Ureter (tissue), 1 donor: ENCODE results near the gene LTBP3. TPM values are rescaled to one million over a fixed set of nuclear protein-coding genes. Genes with fewer than 3 reads are reported as not detected.
"Not testable (repeated sequence)": the region's sequence is repeated elsewhere in the genome, so short reads cannot be mapped to it uniquely, and the experiment has no call there.

Experiments used
- DNase-seq: peaks from one replicate; pipeline ENCODE4 v3.0.0-alpha.2; 2020; ENCODE audit warnings: low spot score
- total RNA-seq: library from RNA; stranded (reverse); gene quantifications from one replicate; pipeline ENCODE4 v1.2.4, GENCODE V29; 2023
- donor health status: DM: yes; HTN: yes; CAD: no.

The LTBP3 gene
- total RNA-seq, 1 donor from 2014 or later = 120 TPM

GRCh38 chr11:65536412-65537295 lies 21.5 kb downstream of the LTBP3 start:
- no peak for DNase-seq

- no peak for DNase-seq
These were observed 23.1 kb downstream of the LTBP3 start for GRCh38 chr11:65535102-65535501.

GRCh38 chr11:65532388-65533064 lies 25.6 kb downstream of the LTBP3 start:
- no peak for DNase-seq

- no peak for DNase-seq
These were observed 28.0 kb downstream of the LTBP3 start for GRCh38 chr11:65530157-65530496.

- DNase-seq = no peak
These were observed 28.5 kb downstream of the LTBP3 start for GRCh38 chr11:65529475-65530156.

GRCh38 chr11:65528819-65529350 lies 29.3 kb downstream of the LTBP3 start:
- no peak for DNase-seq

GRCh38 chr11:65526744-65527143 lies 31.4 kb downstream of the LTBP3 start:
- DNase-seq = no peak

- DNase-seq = no peak
These were observed 32.3 kb downstream of the LTBP3 start for GRCh38 chr11:65525546-65526480.

GRCh38 chr11:65524741-65525545 lies 33.2 kb downstream of the LTBP3 start, which contains the start of gene SCYL1:
Gene SCYL1 (plus strand): TSS chr11:65525083. CDS start chr11:65525154, 71 bp downstream.
- DNase-seq = peak; percentile 86

- DNase-seq = peak; percentile 70
These were observed 34.0 kb downstream of the LTBP3 start for GRCh38 chr11:65524014-65524740.

GRCh38 chr11:65523631-65523968 lies 34.6 kb downstream of the LTBP3 start:
- DNase-seq = not testable (repeated sequence)

GRCh38 chr11:65522718-65523630 lies 35.2 kb downstream of the LTBP3 start:
- DNase-seq = not testable (repeated sequence)

- DNase-seq = not testable (repeated sequence)
These were observed 36.2 kb downstream of the LTBP3 start for GRCh38 chr11:65521777-65522521.

GRCh38 chr11:65518941-65519549 lies 39.1 kb downstream of the LTBP3 start:
- DNase-seq = not testable (repeated sequence)

- no peak for DNase-seq
These were observed 41.8 kb downstream of the LTBP3 start for GRCh38 chr11:65516135-65516968.

- DNase-seq = not testable (repeated sequence)
These were observed 45.8 kb downstream of the LTBP3 start for GRCh38 chr11:65512311-65512710.
